HEK293T (cell line): ENCODE data around the gene UBAP1L.

ENCODE experiments used
- CTCF ChIA-PET: fragments of 350-600 bp; formaldehyde crosslinking; extraction: SDS; loops from one replicate; lab custom pipeline; 2021; ENCODE audit warnings: antibody characterized with exemption, inconsistent platforms; lab: Yijun Ruan, JAX
- POLR2A ChIA-PET: fragments of 350-600 bp; formaldehyde crosslinking; extraction: SDS; loops from one replicate; lab custom pipeline; 2020; ENCODE audit warnings: antibody characterized with exemption, inconsistent platforms; lab: Yijun Ruan, JAX
- DNase-seq: peaks from one replicate; pipeline ENCODE4 v3.0.0; 2012; ENCODE audit warnings: mixed read lengths; ENCODE audit errors: extremely low spot score
- ARNT ChIP-seq: fragments of 450-650 bp; IDR thresholded peaks from 2 replicates; pipeline ENCODE4 v1.6.1; 2017; ENCODE audit warnings: mild to moderate bottlenecking
- BHLHE40 ChIP-seq: fragments of 450-650 bp; IDR thresholded peaks from 2 replicates; pipeline ENCODE4 v1.6.1; 2016; ENCODE audit warnings: mild to moderate bottlenecking, moderate library complexity, borderline replicate concordance
- CTBP1 ChIP-seq: fragments of 450-650 bp; IDR thresholded peaks from 2 replicates; pipeline ENCODE4 v1.6.1; 2016; ENCODE audit warnings: borderline replicate concordance
- ELF4 ChIP-seq: fragments of 450-650 bp; IDR thresholded peaks from 2 replicates; pipeline ENCODE4 v1.6.1; 2017; ENCODE audit warnings: antibody characterized with exemption
- FOXA1 ChIP-seq: fragments of 450-650 bp; IDR thresholded peaks from 2 replicates; pipeline ENCODE4 v1.6.1; 2016; ENCODE audit warnings: mild to moderate bottlenecking
- FOXK2 ChIP-seq: fragments of 450-650 bp; IDR thresholded peaks from 2 replicates; pipeline ENCODE4 v1.6.1; 2016; ENCODE audit warnings: mild to moderate bottlenecking
- FOXM1 ChIP-seq: fragments of 450-650 bp; IDR thresholded peaks from 2 replicates; pipeline ENCODE4 v1.6.1; 2017; ENCODE audit warnings: mild to moderate bottlenecking, borderline replicate concordance
- HDGF ChIP-seq: fragments of 450-650 bp; IDR thresholded peaks from 2 replicates; pipeline ENCODE4 v1.6.1; 2017; ENCODE audit warnings: antibody characterized with exemption, borderline replicate concordance
- L3MBTL2 ChIP-seq: fragments of 450-650 bp; conservative IDR thresholded peaks from 2 replicates; pipeline ENCODE4 v1.6.1; 2016; ENCODE audit warnings: mild to moderate bottlenecking
- LEF1 ChIP-seq: fragments of 450-650 bp; IDR thresholded peaks from 2 replicates; pipeline ENCODE4 v1.6.1; 2017; ENCODE audit warnings: mild to moderate bottlenecking, borderline replicate concordance
- NFRKB ChIP-seq: fragments of 450-650 bp; IDR thresholded peaks from 2 replicates; pipeline ENCODE4 v1.6.1; 2016; ENCODE audit warnings: mild to moderate bottlenecking, moderate library complexity
- SP1 ChIP-seq: fragments of 450-650 bp; IDR thresholded peaks from 2 replicates; pipeline ENCODE4 v1.6.1; 2017
- SUZ12 ChIP-seq: fragments of 450-650 bp; IDR thresholded peaks from 2 replicates; pipeline ENCODE4 v1.6.1; 2016; ENCODE audit warnings: mild to moderate bottlenecking
- TARDBP ChIP-seq: fragments of 450-650 bp; IDR thresholded peaks from 2 replicates; pipeline ENCODE4 v1.6.1; 2016
- ZNF384 ChIP-seq: fragments of 450-650 bp; IDR thresholded peaks from 2 replicates; pipeline ENCODE4 v1.6.1; 2016
- TF ChIP-seq, protein P1 (sequence below): fragments of 450-650 bp; IDR thresholded peaks from 2 replicates; pipeline ENCODE4 v1.6.1; 2016

UBAP1L gene

GRCh38 chr15:65059369-65059750, 55.6 kb downstream of the UBAP1L start:
- CTCF ChIA-PET = no interaction called here
- POLR2A ChIA-PET = no interaction called here
- TF ChIP-seq, protein P1, sequence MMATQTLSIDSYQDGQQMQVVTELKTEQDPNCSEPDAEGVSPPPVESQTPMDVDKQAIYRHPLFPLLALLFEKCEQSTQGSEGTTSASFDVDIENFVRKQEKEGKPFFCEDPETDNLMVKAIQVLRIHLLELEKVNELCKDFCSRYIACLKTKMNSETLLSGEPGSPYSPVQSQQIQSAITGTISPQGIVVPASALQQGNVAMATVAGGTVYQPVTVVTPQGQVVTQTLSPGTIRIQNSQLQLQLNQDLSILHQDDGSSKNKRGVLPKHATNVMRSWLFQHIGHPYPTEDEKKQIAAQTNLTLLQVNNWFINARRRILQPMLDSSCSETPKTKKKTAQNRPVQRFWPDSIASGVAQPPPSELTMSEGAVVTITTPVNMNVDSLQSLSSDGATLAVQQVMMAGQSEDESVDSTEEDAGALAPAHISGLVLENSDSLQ = no peak
- TF ChIP-seq SUZ12 = no peak
- TF ChIP-seq BHLHE40 = no peak
- DNase-seq = no peak

DNA sequence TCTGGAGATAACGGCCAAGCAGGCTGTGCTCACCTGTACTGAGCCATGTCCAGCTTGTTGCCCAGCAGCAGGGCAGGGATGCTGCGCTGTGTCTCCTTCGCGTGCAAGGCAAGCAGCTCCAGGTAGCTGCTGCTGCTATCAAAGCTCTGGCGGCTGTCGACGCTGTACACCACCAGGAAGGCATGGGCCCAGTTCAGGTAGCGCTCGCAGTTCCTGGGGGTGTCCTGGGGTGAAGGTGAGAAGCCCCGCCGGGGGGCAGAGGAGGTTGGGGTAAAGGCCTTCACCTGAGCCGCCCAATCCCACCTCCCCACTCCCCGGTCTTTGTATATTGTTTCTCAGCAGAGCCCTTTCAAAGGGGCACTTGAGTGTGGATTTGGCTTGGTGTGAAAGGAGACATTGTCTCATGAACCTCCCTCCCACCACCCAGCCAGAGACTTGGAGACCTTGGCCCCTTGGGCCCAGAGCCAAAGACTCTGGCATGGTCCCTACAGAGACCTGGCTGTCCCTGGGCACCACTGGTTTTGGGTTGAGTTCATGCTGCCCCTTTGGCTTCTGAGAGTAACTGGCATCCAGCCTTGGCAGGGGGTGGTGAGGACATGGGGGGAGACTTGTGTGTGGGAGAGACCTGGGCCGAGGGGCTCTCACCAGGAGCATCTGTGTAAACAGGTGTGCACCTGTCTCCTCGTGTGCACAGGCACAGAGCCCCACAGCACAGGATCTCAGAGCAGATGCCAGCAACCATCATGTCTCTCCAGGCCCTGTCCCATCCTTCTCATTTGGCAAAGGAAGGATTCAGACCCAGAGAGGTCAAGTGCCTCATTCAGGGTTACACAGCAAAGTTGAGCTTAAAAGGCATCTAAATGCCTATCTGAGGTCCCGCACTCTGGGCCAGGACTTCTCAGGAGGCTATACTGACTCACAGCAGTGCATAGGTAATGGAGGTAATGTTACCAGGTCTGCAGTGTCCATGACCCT, 56.3 kb downstream of the UBAP1L start:
- ChIA-PET POLR2A (no interaction called here), CTCF (no interaction called here)
- no peak for TF ChIP-seq FOXM1
- TF ChIP-seq, protein P1 = no peak
- no peak for TF ChIP-seq LEF1
- no peak for TF ChIP-seq FOXK2
- no peak for TF ChIP-seq TARDBP
- no peak for TF ChIP-seq SP1
- no peak for TF ChIP-seq NFRKB
- no peak for TF ChIP-seq L3MBTL2
- no peak for TF ChIP-seq BHLHE40
- TF ChIP-seq FOXA1 = no peak
- no peak for DNase-seq

DNA sequence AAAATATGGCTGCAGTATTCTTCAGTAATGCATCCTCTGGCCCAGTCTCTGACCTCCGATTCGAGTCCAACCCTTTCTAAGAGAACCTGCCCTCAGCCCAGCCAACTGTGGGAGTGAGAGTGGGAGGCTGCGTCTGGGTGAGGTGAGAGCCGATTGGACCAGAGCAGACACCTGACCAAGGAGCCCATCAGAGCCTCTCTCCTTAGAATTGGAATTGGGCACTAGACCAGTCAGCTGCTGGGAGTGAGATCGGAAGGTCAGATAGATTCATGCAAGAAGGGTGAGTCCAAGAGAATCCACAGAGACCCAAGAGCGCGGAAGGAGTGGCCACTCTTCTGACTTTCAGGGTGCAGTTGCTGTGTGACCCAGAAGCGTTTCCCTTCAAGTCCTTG, 57.5 kb downstream of the UBAP1L start:
- ChIA-PET POLR2A (no interaction called here), CTCF (no interaction called here)
- DNase-seq = no peak

GRCh38 chr15:65056868-65057548, 58.0 kb downstream of the UBAP1L start:
- TF ChIP-seq TARDBP (no peak), L3MBTL2 (no peak), NFRKB (no peak), ZNF384 (no peak)
- ChIA-PET POLR2A (no interaction called here), CTCF (interaction anchor here (2.1 kb wide), 1 partner anchor 45 kb away, joined by 11 read pairs; no protein-coding TSS in a partner anchor)
- DNase-seq = no peak

More for the DNA sequence above, 57.5 kb downstream of the UBAP1L start:
- no peak for TF ChIP-seq FOXM1
- TF ChIP-seq, protein P1 = no peak
- TF ChIP-seq LEF1 = no peak
- no peak for TF ChIP-seq SUZ12
- no peak for TF ChIP-seq TARDBP
- no peak for TF ChIP-seq NFRKB
- no peak for TF ChIP-seq ELF4
- TF ChIP-seq L3MBTL2 = no peak
- no peak for TF ChIP-seq BHLHE40
- no peak for TF ChIP-seq HDGF
- no peak for TF ChIP-seq CTBP1
- no peak for TF ChIP-seq ARNT
- no peak for TF ChIP-seq SP1
- no peak for TF ChIP-seq FOXA1
- TF ChIP-seq ZNF384 = no peak
- TF ChIP-seq FOXK2 = no peak

- TF ChIP-seq LEF1 (no peak), FOXA1 (no peak), FOXK2 (no peak), HDGF (no peak), TARDBP (no peak), NFRKB (no peak), ARNT (no peak), CTBP1 (no peak), FOXM1 (no peak), ZNF384 (no peak)
- TF ChIP-seq, protein P1 = no peak
- no peak for DNase-seq
- POLR2A ChIA-PET = no interaction called here
- CTCF ChIA-PET = interaction anchor here (1.9 to 2.1 kb wide), 2 partner anchors 31 to 45 kb away, joined by 11 to 12 read pairs; no protein-coding TSS in a partner anchor
Observed at GRCh38 chr15:65056106-65056505, 58.9 kb downstream of the UBAP1L start.
